ENCODE results near the gene ASTN2.

The ASTN2 gene

DNA sequence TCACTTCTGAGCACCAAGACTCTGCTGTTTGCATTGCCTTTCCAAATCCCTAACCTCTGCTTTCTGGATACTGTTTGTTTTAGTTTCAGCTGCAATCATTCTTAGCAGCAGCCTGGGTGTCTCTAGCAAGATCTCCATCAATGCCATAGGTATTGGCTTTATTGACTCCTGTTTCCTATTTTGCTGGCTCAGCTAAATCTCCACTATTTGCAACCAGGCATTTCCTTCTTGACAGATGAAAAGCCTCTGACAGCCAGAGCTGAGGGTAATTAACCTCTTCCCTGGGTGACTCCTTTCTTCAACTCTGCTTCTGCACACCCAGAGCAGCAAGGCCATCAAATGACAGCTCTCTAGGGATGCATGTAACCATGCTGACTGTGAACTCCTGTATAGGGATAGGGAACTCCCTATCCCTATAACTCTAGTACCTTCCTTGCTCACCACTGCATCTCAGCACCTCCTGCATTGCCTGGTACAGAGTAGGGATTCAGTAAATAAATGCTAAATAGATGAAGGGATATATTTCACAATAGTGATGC lies 434.2 kb downstream of the ASTN2 start:
- DNase-seq (ENCODE audit: low read depth in 3 of 3, low spot score in 1 of 3): no peak

DNA sequence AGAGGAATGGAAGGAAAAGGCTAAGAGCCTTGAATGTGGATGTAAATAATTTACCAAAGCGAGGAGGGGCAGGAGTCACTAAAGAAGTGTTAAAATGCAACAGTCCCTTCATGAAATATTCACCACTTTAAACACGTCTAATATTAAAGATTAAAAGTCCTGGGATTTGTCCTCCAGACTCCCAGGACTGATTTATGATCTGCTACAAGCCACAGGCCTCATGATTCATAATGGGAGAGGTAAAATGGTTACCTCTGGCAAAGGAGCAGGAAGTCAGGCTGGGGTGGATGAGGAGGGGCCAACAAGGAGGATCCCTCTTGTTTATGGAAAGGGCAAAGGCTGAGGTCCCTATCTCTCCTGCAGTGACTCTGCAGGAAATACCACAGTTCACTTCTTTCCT lies 435.4 kb downstream of the ASTN2 start:
- DNase-seq (ENCODE audit: low read depth in 3 of 3, low spot score in 1 of 3): no peak

DNA sequence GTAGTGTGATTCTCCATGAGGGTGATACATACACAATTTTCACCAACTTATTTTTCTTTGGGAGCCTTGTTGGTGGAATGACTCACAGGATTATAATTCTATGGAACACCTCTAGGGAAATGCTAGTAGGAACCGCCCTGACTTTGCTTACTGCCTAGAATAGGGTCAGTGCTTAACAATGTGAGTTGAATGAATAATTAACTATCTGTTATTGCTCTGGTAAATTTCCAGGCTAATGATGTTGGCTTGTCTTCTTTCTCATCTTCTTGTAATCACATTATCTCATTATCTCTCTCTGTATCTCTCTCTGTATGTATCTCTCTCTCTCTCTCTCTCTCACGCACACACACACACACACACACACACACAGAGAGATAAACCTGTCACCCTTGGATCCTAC lies 436.7 kb downstream of the ASTN2 start:
- DNase-seq (ENCODE audit: low read depth in 3 of 3, low spot score in 1 of 3): no peak

DNA sequence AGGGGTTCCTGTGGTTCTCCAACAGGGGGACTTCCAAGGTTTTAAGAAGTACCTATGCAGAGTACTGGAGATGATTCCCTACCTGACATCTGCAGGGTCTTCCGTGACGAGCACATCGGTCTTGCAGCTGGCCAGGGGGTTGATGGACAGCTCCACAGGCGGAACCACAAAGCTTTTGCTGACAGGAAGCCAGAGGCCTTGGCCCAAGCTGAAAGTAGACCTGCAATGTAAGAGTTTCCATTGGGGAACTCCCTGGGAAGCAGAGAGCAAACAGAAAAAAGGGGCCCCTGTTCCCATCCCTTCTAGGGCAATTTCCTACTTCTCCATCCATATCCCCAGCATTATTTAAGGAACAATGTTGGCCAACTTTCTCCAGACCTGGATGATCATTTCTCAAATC lies 439.7 kb downstream of the ASTN2 start:
- no peak for DNase-seq (ENCODE audit: low read depth in 3 of 3, low spot score in 1 of 3)

DNA sequence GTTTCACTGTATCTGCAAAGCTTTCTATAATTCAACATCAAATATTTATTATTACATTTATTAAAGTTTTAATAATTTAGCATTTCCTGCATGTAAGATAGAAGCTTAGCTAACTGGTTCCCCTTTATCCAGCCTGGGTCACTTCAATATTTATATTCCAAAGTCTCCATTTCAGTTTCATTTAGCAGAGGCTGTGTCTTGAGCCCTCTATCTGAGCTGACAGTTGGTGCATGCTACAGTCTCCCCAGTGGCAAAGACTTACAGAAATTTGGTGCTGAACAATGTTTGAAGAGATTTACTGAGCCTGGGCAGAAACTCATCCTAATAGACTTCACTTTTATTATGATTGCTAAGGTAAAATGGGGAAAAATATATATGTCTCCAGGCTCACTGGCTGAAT lies 448.7 kb downstream of the ASTN2 start:
- DNase-seq (ENCODE audit: low read depth in 3 of 3, low spot score in 1 of 3): no peak

DNA sequence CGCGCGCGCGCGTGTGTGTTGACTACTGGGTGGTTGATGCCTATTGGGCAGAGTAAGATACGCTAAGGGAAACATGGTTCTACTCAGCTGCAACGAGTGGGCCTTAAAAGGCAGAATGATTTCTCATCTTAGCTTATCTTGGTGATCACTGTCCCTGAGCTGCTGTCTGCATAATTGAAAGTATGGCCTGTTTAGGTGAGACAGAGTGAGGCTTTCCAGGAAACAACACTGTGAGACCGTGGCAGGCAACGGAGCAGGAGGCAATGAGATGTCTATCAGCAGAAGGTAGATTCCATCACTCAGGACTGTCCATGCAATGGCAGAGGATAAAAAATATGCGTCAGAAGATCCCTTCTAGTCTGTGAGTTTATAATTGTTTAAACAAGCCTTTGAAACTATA lies 450.6 kb downstream of the ASTN2 start:
- DNase-seq (ENCODE audit: low read depth in 3 of 3, low spot score in 1 of 3): no peak

DNA sequence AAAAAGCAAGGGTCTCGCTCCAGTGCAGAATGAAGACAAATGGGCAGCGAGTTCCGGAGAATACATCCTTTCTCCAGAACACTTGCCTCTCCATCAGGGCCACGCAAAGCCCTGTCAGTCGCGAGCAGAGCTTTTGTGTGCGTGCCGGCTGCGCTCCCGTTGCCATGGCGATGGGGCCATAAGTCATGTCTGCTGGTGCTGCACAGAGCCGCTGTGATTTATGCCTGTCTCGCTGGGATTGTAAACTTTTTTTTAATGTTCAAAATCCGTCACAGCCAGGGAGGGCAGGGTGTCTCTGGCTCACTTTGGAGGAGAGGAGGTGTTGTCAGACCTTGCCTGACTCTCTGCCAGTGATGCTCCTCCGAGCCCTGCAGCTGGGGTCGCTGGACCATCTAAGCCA lies 455.0 kb downstream of the ASTN2 start:
- DNase-seq (ENCODE audit: low read depth in 3 of 3, low spot score in 1 of 3): no peak

DNA sequence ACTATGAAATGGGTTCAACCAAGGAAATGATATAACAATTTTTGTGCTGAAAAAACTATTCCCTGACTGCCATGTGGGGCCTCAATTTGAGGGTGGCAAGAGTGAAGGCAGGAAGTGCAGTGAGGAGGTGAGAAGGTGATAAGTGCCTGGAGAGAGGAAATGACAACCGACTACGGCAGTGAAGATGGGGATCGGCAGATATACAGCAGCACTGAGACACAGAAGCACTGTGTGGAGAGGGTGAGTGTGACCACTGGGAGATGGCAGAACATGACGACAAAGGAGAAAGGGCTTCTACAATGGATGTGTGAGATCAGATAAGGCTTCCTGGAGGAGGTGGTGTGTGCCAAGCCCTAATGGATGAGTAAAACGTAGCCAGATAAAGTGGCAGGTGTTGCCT lies 456.0 kb downstream of the ASTN2 start:
- no peak for DNase-seq (ENCODE audit: low read depth in 3 of 3, low spot score in 1 of 3)

DNA sequence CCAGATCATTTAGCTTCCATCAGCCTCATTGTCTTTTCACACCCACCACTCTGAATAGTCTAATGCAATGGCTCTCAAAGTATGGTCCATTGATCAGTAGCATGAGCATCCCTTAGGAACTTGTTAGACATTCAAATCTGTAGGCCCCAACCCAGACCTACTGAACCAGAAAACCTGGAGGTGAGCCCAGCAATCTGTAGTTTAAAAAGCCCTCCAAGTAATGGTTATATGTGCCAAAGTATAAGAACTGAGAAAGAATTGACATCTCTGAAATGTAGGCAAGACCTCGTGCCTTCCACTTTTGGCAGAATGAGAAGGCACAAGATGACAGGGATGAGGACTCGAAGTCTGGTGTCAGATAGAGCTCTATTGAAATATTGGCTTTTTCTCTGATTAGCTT lies 460.1 kb downstream of the ASTN2 start:
- no peak for DNase-seq (ENCODE audit: low read depth in 3 of 3, low spot score in 1 of 3)

DNA sequence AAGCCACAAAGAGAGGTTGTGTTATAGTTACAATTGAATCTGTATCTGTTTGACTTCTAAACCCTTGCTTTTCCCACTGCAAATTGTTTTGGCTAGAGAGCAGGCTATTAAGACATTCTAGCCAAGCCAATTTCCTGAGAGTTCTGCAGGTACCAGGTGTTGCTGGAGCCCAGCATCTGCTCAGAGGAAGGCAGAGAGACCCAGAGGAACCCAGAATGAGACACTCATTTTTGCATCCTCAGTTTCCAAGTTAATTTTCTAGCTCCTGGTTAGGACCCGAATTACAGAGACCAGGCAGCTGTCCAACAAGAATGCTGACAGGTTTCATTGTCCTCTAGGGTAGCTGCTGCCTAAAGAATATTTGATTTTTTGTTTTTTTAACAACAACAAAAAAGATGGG lies 461.6 kb downstream of the ASTN2 start:
- DNase-seq (ENCODE audit: low read depth in 3 of 3, low spot score in 1 of 3): no peak

DNA sequence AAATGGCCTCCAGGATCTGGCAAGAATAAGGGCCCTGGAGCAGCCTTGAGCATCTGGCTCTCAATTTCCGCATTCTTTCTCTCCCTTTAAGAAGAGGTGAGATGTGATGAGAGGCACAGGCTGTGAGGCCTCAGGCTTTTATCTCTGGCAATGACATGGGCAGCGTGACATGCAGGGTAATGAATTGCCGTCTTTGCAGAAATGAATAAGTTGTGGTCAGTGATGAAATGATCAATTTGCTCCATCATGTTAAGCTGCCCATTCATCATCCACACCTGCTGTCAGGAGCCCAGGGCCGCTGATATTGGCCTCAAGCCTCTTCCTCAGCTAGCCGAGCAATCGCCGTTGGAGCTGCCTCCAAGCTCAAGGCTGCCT lies 462.4 kb downstream of the ASTN2 start:
- no peak for DNase-seq (ENCODE audit: low read depth in 3 of 3, low spot score in 1 of 3)

DNA sequence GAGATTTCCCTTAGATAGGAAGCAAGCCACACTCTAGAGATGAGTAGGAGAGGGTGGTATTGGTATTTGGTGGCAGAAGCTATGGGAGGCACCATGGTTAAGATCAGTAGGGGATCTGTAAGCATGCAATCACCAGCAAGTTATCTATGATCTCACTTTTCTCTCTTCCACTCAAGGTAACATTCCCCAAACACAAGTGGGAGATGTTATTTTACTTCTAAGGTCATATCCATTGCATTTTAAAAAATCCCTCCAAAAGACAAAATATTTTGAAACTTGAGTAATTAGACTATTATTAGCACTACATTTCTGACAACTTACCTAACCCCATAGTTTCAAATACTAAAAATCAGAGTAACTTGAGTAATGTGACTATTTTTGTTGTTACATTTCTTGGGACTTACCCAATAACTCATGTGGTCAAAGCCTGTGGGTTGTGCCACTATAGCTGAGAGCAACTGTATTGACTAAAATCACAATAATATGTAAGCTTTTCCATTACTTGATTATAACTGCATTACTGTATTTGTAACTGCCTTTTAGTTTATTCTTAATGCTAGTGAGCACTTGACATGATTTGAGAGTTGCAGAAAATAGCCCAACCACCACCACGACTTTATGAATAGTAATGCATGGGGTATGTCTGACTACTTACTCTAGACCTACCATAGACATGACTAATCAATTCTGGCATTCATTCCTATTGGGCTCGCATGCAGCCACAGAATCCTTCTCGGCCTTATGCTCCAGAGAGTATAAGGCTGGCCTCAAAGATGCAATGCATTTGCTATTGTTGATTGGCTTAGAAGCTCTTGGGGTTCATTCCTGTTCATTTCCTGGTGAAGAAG lies 463.0 kb downstream of the ASTN2 start:
- DNase-seq (ENCODE audit: low read depth in 3 of 3, low spot score in 1 of 3): no peak

DNA sequence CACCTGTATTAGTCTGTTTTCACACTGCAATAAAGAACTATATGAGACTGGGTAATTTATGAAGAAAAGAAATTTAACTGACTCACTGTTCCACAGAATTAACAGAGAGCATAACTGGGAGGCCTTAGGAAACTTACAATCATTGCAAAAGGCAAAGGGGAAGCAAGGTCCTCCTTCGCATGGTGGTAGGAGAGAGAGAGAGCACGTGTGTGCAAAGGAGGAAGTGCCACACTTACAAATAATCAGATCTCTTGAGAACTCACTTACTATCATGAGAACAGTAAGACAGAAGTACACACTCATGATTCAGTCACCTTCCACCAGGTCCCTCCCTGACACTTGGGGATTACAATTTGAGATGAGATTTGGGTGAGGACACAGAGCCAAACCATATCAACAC lies 469.0 kb downstream of the ASTN2 start:
- no peak for DNase-seq (ENCODE audit: low read depth in 3 of 3, low spot score in 1 of 3)

DNA sequence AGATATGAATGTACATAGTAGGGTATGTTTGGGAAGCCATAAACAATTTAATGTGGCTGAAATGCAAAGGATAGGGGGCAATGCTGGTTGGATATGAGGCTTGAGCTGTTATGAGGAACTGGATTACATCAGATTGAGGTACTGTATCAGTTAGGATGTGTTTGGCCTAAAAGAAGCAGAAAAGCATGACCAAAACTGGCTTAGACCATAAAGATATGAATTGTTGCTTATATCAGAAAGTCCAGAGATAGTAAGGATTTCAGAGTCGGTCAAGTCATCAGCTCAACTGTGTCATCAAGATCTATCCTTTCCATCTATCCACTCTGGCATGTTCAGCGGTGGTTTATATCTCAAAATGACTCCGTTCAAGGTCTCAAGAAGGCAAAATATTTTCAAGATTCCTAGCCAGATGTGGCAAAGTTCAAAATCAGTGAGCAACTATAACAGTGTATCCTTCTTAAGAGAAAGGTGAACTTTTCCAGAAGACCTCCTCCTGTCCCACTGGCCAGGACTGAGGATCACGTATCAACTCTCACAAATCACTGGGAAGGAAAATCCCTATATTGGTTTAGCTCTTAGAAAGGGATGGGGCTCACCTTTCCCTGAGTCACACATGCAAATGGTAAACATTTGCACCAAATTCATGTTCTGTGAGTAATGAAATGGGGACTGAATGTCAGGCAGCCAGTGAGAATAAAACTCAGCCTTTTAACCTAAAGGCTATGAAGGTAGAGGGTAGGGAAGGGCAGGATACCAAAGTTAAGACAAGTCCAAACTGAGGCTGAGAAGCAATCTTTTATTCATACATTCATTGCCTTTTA lies 469.9 kb downstream of the ASTN2 start:
- no peak for DNase-seq (ENCODE audit: low read depth in 3 of 3, low spot score in 1 of 3)

DNA sequence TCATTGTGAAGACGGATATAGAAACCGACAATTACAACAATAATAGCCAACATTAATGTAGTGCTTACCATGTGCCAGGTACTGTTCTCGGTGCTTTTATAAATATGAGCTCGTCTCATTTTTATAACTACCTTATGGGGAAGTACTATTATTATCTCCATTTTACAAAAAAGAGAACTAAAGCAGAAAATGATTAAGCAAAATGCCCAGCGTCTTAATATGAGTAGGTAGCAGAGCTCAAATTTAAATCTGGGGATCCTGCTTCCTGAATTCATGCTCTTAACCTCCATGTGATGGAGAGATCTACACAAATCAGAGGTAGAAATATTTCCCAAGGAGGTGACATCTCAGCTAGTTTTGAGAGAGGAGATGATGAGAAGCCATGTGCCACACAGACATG lies 470.9 kb downstream of the ASTN2 start:
- DNase-seq (ENCODE audit: low read depth in 3 of 3, low spot score in 1 of 3): no peak

DNA sequence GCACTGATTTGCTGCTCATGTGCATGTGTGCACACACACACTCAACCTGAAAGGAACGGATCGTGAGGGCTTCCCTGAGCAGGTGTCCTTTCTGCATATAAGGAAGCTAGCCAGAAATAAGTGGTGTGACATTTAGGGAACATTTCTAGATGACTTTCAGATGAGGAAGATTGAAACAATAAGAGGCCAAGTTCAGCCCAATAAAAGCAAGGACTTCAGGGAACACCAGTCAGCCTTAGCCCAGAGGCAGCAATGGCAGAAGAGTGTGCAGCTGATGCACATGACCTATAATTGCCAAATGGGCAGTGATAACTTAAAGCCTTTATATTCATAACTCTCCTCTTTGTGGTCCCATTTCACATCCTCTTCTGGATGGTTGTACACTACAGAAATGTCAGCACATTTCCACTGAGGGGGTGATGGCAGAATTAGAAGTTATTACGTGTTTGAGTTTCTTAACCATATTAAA lies 472.2 kb downstream of the ASTN2 start:
- DNase-seq (ENCODE audit: low read depth in 3 of 3, low spot score in 1 of 3): no peak

DNA sequence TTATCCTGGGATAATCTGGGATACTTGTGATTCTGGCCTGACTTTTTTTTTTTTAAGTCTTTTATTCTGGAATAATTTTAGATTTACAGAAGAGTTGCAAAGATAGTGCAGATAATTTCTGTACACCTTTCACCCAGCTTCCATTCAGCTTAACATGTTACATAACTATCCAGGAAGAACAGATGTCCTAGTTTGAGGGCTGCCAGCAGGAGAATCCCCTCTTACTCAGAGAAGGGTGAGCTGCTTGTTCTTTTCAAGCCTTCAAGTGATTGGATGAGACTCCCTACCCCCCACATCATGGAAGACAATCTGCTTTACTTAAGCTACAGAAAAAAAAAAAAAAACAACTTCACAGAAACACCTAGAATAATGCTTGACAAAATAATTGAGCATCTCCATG lies 473.6 kb downstream of the ASTN2 start:
- DNase-seq (ENCODE audit: low read depth in 3 of 3, low spot score in 1 of 3): no peak

DNA sequence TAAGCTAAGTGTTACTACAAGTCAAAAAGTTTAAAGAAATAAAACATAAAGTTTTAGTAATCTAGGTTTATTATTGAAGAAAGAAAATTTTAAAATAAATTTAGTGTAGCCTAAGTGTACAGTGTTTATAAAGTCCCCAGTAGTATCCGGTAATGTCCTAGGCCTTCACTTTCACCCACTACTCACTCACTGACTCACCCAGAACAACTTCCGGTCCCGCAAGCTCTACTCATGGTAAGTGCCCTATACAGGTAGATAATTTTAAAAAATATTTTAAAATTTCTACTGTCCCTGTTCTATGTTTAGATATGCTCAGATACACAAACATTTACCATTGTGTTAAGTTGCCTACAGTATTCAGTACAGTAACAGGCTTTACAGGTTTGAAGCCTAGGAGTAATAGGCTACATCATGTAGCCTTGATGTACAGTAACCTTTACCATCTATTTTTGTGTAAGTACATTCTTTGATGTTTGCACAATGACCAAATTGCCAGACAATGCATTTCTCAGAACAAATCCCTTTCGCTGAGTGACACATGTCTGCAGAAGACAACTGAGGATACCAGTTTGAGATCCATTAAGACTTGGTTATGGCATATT lies 474.1 kb downstream of the ASTN2 start:
- no peak for DNase-seq (ENCODE audit: low read depth in 3 of 3, low spot score in 1 of 3)

DNA sequence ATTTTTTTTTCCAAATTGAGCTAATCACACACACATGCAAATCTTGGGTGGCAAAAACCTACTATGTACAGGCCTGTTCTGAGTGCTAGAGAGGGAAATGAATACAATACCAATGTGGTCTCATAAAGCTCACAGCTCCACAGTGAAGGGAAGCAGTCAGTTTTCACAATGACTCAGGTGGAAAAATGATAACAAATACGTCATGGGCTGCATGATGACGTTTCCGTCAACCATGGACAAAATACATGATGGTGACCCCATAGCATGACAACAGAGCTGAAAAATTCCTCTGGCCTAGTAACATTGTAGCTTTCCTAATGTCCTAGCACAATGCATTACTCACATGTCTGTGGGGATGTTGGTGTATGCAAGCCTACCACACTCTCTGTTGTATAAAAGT lies 475.2 kb downstream of the ASTN2 start:
- no peak for DNase-seq (ENCODE audit: low read depth in 3 of 3, low spot score in 1 of 3)

DNA sequence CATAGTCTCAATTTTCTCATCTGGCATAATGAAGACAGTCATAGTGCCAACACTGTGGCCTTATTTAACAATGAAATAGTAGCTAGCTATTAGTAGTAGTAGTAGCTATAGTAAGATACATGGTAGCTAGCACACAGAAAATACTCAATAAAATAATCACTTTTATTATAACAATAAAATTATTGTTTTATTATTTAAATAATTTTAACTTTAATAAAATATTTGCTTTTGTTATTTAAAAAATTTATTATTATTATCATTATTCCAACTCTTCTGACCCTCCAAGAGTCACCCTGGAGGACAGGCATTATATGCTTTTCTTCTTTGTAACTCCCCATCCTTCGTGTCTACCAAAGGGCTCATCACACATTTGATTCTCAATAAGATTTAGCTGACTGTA lies 475.7 kb downstream of the ASTN2 start:
- DNase-seq (ENCODE audit: low read depth in 3 of 3, low spot score in 1 of 3): no peak

DNA sequence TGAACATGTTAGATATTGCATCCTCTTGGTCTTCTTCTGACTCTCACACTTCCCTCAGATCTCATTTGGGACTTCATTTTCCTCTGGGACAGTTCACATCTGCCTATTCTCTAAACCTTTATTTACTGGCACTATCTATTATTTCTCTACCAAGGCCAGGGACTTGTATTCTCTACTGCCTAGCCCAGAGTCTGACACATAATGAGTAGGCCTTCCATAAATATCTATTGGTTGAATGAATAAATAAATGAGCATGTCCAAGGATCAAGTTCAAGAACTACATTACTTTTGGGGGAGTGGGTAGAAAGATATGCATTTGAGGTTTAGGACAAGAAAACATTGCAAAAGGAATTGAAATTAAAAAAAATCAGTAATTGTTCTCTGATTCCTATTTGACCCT lies 477.5 kb downstream of the ASTN2 start:
- DNase-seq (ENCODE audit: low read depth in 3 of 3, low spot score in 1 of 3): no peak
